A549 (cell line): ENCODE results near the gene CNOT10.

ENCODE experiments used
- CTCF ChIP-seq: fragments of >200 bp; sonication (Bioruptor Twin); formaldehyde crosslinking; IDR thresholded peaks from 3 replicates; pipeline ENCODE4 v1.5.1; 2016
- RAD21 ChIP-seq, 2 experiments: fragments of >200 bp in 1 of 2; sonication (Bioruptor Twin) in 1 of 2; formaldehyde crosslinking in 1 of 2; IDR thresholded peaks in 1 of 2; conservative IDR thresholded peaks in 1 of 2; 2 replicates in 1 of 2; 3 replicates in 1 of 2; pipeline ENCODE4 v1.6.1; 2012 to 2018; ENCODE audit warnings: inconsistent platforms in 1 of 2

- TF ChIP-seq CTCF (no peak), RAD21 (conservative IDR thresholded peaks at IDR 0.05 in 1 of 2, IDR thresholded peaks at IDR 0.05 in 1 of 2) (no peak)
These were observed 9.8 kb upstream of the CNOT10 start for GRCh38 chr3:32675164-32675563.
